Measurements from ENCODE around the gene TADA3.
"Not testable (repeated sequence)": the region's sequence is repeated elsewhere in the genome, so short reads cannot be mapped to it uniquely, and the experiment has no call there.

Gene TADA3

GRCh38 chr3:9778143-9779074 lies 13.9 kb downstream of the TADA3 start:
- TF ChIP-seq CTCF (IDR thresholded peaks at IDR 0.05; ENCODE audit: low read depth, low read length): no peak
- Histone ChIP-seq H3K4me3 (ENCODE audit: low read depth, low read length) (no peak overlapping the region), H3K27me3 (ENCODE audit: insufficient read depth, low read depth, severe bottlenecking) (no peaks in the 10 kb centered on the region)

GRCh38 chr3:9777694-9778021 lies 14.6 kb downstream of the TADA3 start:
- DNase-seq: no peak
- Histone ChIP-seq H3K36me3 (peaks cover 7% of the 10 kb centered on the region), H3K27me3 (ENCODE audit: insufficient read depth, low read depth, severe bottlenecking) (no peaks in the 10 kb centered on the region), H3K9me3 (ENCODE audit: severe bottlenecking) (no peaks in the 10 kb centered on the region), H3K27ac (no peak overlapping the region), H3K4me3 (ENCODE audit: low read depth, low read length) (no peak overlapping the region)
- no peak for TF ChIP-seq CTCF (IDR thresholded peaks at IDR 0.05; ENCODE audit: low read depth, low read length)

More at GRCh38 chr3:9778143-9779074, 13.9 kb downstream of the TADA3 start:
- DNase-seq: no peak
- no peaks in the 10 kb centered on the region for H3K9me3 ChIP-seq (ENCODE audit: severe bottlenecking)
- H3K36me3 ChIP-seq: peaks cover 9% of the 10 kb centered on the region
- no peak overlapping the region for H3K27ac ChIP-seq

GRCh38 chr3:9776896-9777693 lies 15.2 kb downstream of the TADA3 start:
- Histone ChIP-seq H3K27me3 (ENCODE audit: insufficient read depth, low read depth, severe bottlenecking) (no peaks in the 10 kb centered on the region), H3K4me3 (ENCODE audit: low read depth, low read length) (no peak overlapping the region), H3K9me3 (ENCODE audit: severe bottlenecking) (no peaks in the 10 kb centered on the region), H3K27ac (no peak overlapping the region), H3K36me3 (peaks cover 3% of the 10 kb centered on the region)
- DNase-seq: no peak
- no peak for TF ChIP-seq CTCF (IDR thresholded peaks at IDR 0.05; ENCODE audit: low read depth, low read length)

- DNase-seq; H3K27me3 ChIP-seq (ENCODE audit: insufficient read depth, low read depth, severe bottlenecking); H3K36me3 ChIP-seq; H3K27ac ChIP-seq; H3K9me3 ChIP-seq (ENCODE audit: severe bottlenecking); H3K4me3 ChIP-seq (ENCODE audit: low read depth, low read length): not testable (repeated sequence)
Measured at GRCh38 chr3:9771007-9771406, 21.3 kb downstream of the TADA3 start.

- H3K27ac ChIP-seq: no peak overlapping the region
- H3K36me3 ChIP-seq: peaks cover 6% of the 10 kb centered on the region
- H3K9me3 ChIP-seq (ENCODE audit: severe bottlenecking): no peaks in the 10 kb centered on the region
- no peak for DNase-seq
- no peaks in the 10 kb centered on the region for H3K27me3 ChIP-seq (ENCODE audit: insufficient read depth, low read depth, severe bottlenecking)
- peak overlapping the region; percentile 56 for H3K4me3 ChIP-seq (ENCODE audit: low read depth, low read length)
- no peak for TF ChIP-seq CTCF (IDR thresholded peaks at IDR 0.05; ENCODE audit: low read depth, low read length)
Measured at GRCh38 chr3:9770276-9770812, 21.9 kb downstream of the TADA3 start.

Data from WERI-Rb-1 (cell line).